Tibial artery (tissue), 4 donors: ENCODE measurements around the gene B3GALT4.

Experiments used
- DNase-seq, 2 donors: peaks; one replicate each; pipeline ENCODE4 v3.0.0-alpha.2; 2019
- H3K27ac ChIP-seq, 2 donors: fragments of 200-600 bp; sonication (generic) in 1 of 2; 1 replicate in 1 of 2; 2 replicates in 1 of 2; pipeline ENCODE4 v1.5.1; 2018 to 2019; ENCODE audit warnings: mild to moderate bottlenecking in 1 of 2
- H3K27me3 ChIP-seq, 2 donors: fragments of 200-600 bp; sonication (generic) in 1 of 2; one replicate each; pipeline versions ENCODE4 v1.5.1 to v1.6.0; 2016 to 2019
- H3K36me3 ChIP-seq, 3 donors: fragments of 200-600 bp; sonication (generic) in 2 of 3; one replicate each; pipeline ENCODE4 v1.5.1; 2016 to 2019; ENCODE audit warnings: mild to moderate bottlenecking in 2 of 3
- H3K4me1 ChIP-seq, 4 donors: fragments of 200-600 bp; sonication (generic) in 2 of 4; 1 replicate in 3 of 4; 2 replicates in 1 of 4; pipeline ENCODE4 v1.5.1; 2016 to 2019
- H3K4me3 ChIP-seq, 2 donors: fragments of 200-600 bp; sonication (generic) in 1 of 2; 1 replicate in 1 of 2; 2 replicates in 1 of 2; pipeline ENCODE4 v1.5.1; 2018 to 2019; ENCODE audit warnings: mild to moderate bottlenecking in 2 of 2
- H3K9me3 ChIP-seq, 3 donors: fragments of 200-600 bp; sonication (generic) in 1 of 3; one replicate each; pipeline ENCODE4 v1.5.1; 2016 to 2019
- CTCF ChIP-seq, 2 experiments: fragments of 200-600 bp in 1 of 2; fragments of 450-650 bp in 1 of 2; IDR thresholded peaks; one replicate each; pipeline ENCODE4 v1.5.1; 2017 to 2019; ENCODE audit warnings: antibody characterized with exemption in 2 of 2, mild to moderate bottlenecking in 1 of 2, moderate library complexity in 1 of 2
- intact Hi-C: fragments of 100-400 bp; cut with DNase I; formaldehyde crosslinking; loops from one replicate; pipeline ENCODE4 v1.15.0; 2023; ENCODE audit warnings: low total_unique reads

The B3GALT4 gene

GRCh38 chr6:33314943-33315792 lies 38.2 kb downstream of the B3GALT4 start:
- Histone ChIP-seq H3K9me3 (no peaks in the 10 kb centered on the region), H3K27me3 (no peaks in the 10 kb centered on the region), H3K4me1 (peaks cover 0 to 64% (median 50%) of the 10 kb centered on the region in 4 donors), H3K4me3 (peak overlapping the region; percentile 83 to 94), H3K36me3 (peaks cover 14 to 35% (median 17%) of the 10 kb centered on the region in 3 donors), H3K27ac (peak overlapping the region; percentile 95)
- TF ChIP-seq CTCF (IDR thresholded peaks at IDR 0.05) = no peak
- intact Hi-C loops = loop anchor here (10.0 kb wide), 1 partner anchor 110 kb away; the partner anchor contains the start of gene SYNGAP1
- peak in 1 of 2 donors; percentile 80 for DNase-seq

- Histone ChIP-seq H3K27ac (peak overlapping the region; percentile 95), H3K4me3 (no peak overlapping the region)
- intact Hi-C loops = loop anchor here (10.0 kb wide), 1 partner anchor 109 kb away; the partner anchor contains the start of gene SYNGAP1
Observed at GRCh38 chr6:33315793-33316602, 39.1 kb downstream of the B3GALT4 start.

GRCh38 chr6:33316603-33317418 lies 39.9 kb downstream of the B3GALT4 start:
- DNase-seq = peak in 1 of 2 donors; percentile 71
- no peak for TF ChIP-seq CTCF (IDR thresholded peaks at IDR 0.05)
- Histone ChIP-seq H3K4me1 (peaks cover 0 to 68% (median 62%) of the 10 kb centered on the region in 4 donors), H3K27me3 (no peaks in the 10 kb centered on the region), H3K36me3 (peaks cover 14 to 40% (median 27%) of the 10 kb centered on the region in 3 donors), H3K9me3 (no peaks in the 10 kb centered on the region), H3K4me3 (peak overlapping the region; percentile 54 to 55), H3K27ac (peak overlapping the region; percentile 77 to 83)
- intact Hi-C loops = loop anchor here (10.0 kb wide), 1 partner anchor 108 kb away; the partner anchor contains the start of gene SYNGAP1

More at GRCh38 chr6:33315793-33316602, 39.1 kb downstream of the B3GALT4 start:
- Histone ChIP-seq H3K27me3 (no peaks in the 10 kb centered on the region), H3K4me1 (peaks cover 0 to 68% (median 58%) of the 10 kb centered on the region in 4 donors), H3K36me3 (peaks cover 14 to 37% (median 25%) of the 10 kb centered on the region in 3 donors), H3K9me3 (no peaks in the 10 kb centered on the region)
- TF ChIP-seq CTCF (IDR thresholded peaks at IDR 0.05) = no peak
- DNase-seq = no peak

- Histone ChIP-seq H3K4me1 (peaks cover 0 to 68% (median 62%) of the 10 kb centered on the region in 4 donors), H3K9me3 (no peaks in the 10 kb centered on the region), H3K27me3 (no peaks in the 10 kb centered on the region), H3K36me3 (peaks cover 14 to 40% (median 27%) of the 10 kb centered on the region in 3 donors), H3K4me3 (peak overlapping the region; percentile 54 to 55), H3K27ac (peak overlapping the region; percentile 77 to 83)
- intact Hi-C loops = loop anchor here (10.0 kb wide), 1 partner anchor 107 kb away; the partner anchor contains the start of gene SYNGAP1
- no peak for DNase-seq
- TF ChIP-seq CTCF (IDR thresholded peaks at IDR 0.05) = no peak
Observed at GRCh38 chr6:33317419-33317668, 40.4 kb downstream of the B3GALT4 start.
